Panc1 (cell line): Measurements from ENCODE around the gene PIGR. TPM values are rescaled to one million over a fixed set of nuclear protein-coding genes. Genes with fewer than 3 reads are reported as not detected.

Source experiments
- ATAC-seq: fragments of 200-7000 bp; cut with Tn5 transposase; 2 replicates; pipeline ENCODE4 v1.9.1; 2020; ENCODE audit warnings: mild to moderate bottlenecking, moderate library complexity
- BruUV-seq: library from RNA; stranded (reverse); fragments of 400-500 nt; replicated peaks from 2 replicates; lab custom pipeline; 2021; lab: Mats Ljungman, UMichigan
- CTCF ChIA-PET: fragments of 300-600 bp; sonication (Branson Sonifier 250); formaldehyde crosslinking; loops from one replicate; lab custom pipeline; 2022; ENCODE audit warnings: antibody characterized with exemption; lab: Charles Lee
- POLR2A ChIA-PET: fragments of 300-600 bp; sonication (Branson Sonifier 250); formaldehyde crosslinking; loops from one replicate; lab custom pipeline; 2022; ENCODE audit warnings: antibody characterized with exemption; lab: Charles Lee
- DNase-seq: peaks from one replicate; pipeline ENCODE4 v3.0.0-alpha.2; 2010; ENCODE audit warnings: low read depth, low spot score
- H3K27ac ChIP-seq: 2 replicates; pipeline ENCODE4 v1.5.1; 2011; ENCODE audit warnings: mild to moderate bottlenecking, low read length, inconsistent platforms
- H3K27me3 ChIP-seq: fragments of 200-500 bp; sonication (Bioruptor generic); 2 replicates; pipeline ENCODE4 v1.6.0; 2014; ENCODE audit warnings: low read length, inconsistent platforms; ENCODE audit not compliant: control insufficient read depth, insufficient read depth
- H3K36me3 ChIP-seq: fragments of 200-500 bp; sonication (Bioruptor generic); 2 replicates; pipeline ENCODE4 v1.5.1; 2014; ENCODE audit warnings: inconsistent platforms, mild to moderate bottlenecking, low read length, moderate library complexity; ENCODE audit not compliant: control insufficient read depth, insufficient read depth
- H3K4me1 ChIP-seq: 2 replicates; pipeline ENCODE4 v1.5.1; 2011; ENCODE audit warnings: inconsistent platforms, mild to moderate bottlenecking, low read length, moderate library complexity; ENCODE audit not compliant: control insufficient read depth, insufficient read depth
- H3K4me3 ChIP-seq, 2 experiments: 2 replicates each; pipeline ENCODE4 v1.5.1; 2011 to 2012; ENCODE audit warnings: low read depth in 2 of 2, low read length in 2 of 2, mild to moderate bottlenecking in 2 of 2, inconsistent platforms in 1 of 2, moderate library complexity in 1 of 2
- H3K9me3 ChIP-seq: fragments of 200-500 bp; sonication (Bioruptor generic); 2 replicates; pipeline ENCODE4 v1.5.1; 2014; ENCODE audit warnings: low read depth, mild to moderate bottlenecking, inconsistent platforms, low read length, moderate library complexity; ENCODE audit not compliant: control insufficient read depth, insufficient read depth
- CTCF ChIP-seq: fragments of 450-650 bp; IDR thresholded peaks from 2 replicates; pipeline ENCODE4 v1.5.1; 2017; ENCODE audit warnings: mild to moderate bottlenecking
- POLR2AphosphoS5 ChIP-seq: IDR thresholded peaks from 2 replicates; pipeline ENCODE4 v1.6.1; 2012; ENCODE audit warnings: mild to moderate bottlenecking, low read depth, low read length, moderate library complexity
- REST ChIP-seq, 2 experiments: IDR thresholded peaks; 2 replicates each; pipeline ENCODE4 v1.6.1; 2011 to 2012; ENCODE audit warnings: low read depth in 2 of 2, control low read depth in 1 of 2, low read length in 1 of 2, mild to moderate bottlenecking in 1 of 2, moderate library complexity in 1 of 2; ENCODE audit not compliant: insufficient read depth in 1 of 2
- SIN3A ChIP-seq: IDR thresholded peaks from 2 replicates; pipeline ENCODE4 v1.6.1; 2012; ENCODE audit warnings: low read depth, mild to moderate bottlenecking, low read length, moderate library complexity, borderline replicate concordance; ENCODE audit not compliant: insufficient read depth
- TCF7L2 ChIP-seq: IDR thresholded peaks from 2 replicates; pipeline ENCODE4 v1.6.1; 2011; ENCODE audit warnings: mild to moderate bottlenecking, low read depth, low read length, inconsistent platforms
- in situ Hi-C: cut with HindIII; loops from 2 replicates; pipeline ENCODE4 v1.10.0; 2016; ENCODE audit warnings: low sequenced_read_pairs, low pct_unique_long_range_greater_than_20kb
- intact Hi-C: fragments of 100-400 bp; cut with micrococcal nuclease; formaldehyde crosslinking; loops from one replicate; pipeline ENCODE4 v1.10.0; 2022; ENCODE audit not compliant: unreplicated experiment
- total RNA-seq: library from RNA; stranded (reverse); gene quantifications from one replicate; pipeline ENCODE4 v1.2.1, GENCODE V29; 2021; ENCODE audit not compliant: unreplicated experiment

The PIGR gene
- total RNA-seq, 1 experiment from 2014 or later = 1.4 TPM

DNA sequence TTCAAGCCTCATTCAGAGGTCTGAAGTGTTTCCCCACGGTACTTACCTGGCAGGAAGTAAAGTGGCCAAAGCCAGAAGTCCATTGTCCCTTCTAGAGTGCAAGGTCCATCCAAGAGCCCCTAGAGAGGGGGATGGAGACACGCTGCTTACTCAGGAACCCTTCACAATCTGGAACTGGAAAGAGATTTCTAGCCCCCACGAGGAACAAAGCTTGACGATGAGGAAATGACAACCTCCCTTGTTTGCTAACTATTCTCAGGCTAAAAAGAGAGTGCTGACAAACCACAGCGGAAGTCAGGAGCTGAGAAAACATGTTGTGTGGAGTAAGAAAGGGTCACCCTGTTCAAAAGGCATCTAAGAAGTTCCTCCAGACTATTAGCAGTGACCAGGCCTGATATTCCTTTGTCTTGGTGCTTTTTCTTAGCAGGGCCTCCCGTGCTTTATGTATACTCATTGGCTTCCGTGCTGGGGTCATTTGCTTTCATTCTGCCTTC is 24.4 kb downstream of the PIGR start, which contains the start of gene FCMR:
Gene FCMR, minus strand, starts transcription at position 170 of the 494 bp plus-strand sequence. Its CDS starts 87 bp downstream, at position 83.
- H3K27me3 ChIP-seq = 0 out of 2 replicates have a peak, but pooled peaks cover 2% of the 10 kb centered on the region
- BruUV-seq = no TSS peak
- no peak for DNase-seq
- intact Hi-C loops (no loop called here), in situ Hi-C loops (no loop called here)
- H3K9me3 ChIP-seq = no peaks in the 10 kb centered on the region
- ATAC-seq = no peak
- TF ChIP-seq SIN3A (no peak), POLR2AphosphoS5 (no peak), TCF7L2 (no peak), CTCF (no peak), REST (IDR thresholded peaks at IDR 0.05; ENCODE audit: insufficient read depth in 1 of 2, low read depth in 2 of 2, low read length in 1 of 2) (no peak)
- no peak within 1 kb of the TSS for H3K27ac ChIP-seq
- H3K4me1 ChIP-seq = no peaks in the 10 kb centered on the region
- no peak within 1 kb of the TSS for H3K4me3 ChIP-seq
- H3K36me3 ChIP-seq = no peaks in the 10 kb centered on the region
- ChIA-PET CTCF (no interaction called here), POLR2A (no interaction called here)

GRCh38 chr1:206918076-206918475 is 28.2 kb downstream of the PIGR start:
- intact Hi-C loops (loop anchor here (10.0 kb wide), 1 partner anchor 283 kb away; the partner anchor contains the start of gene DYRK3), in situ Hi-C loops (no loop called here)
- no TSS peak for BruUV-seq
- H3K9me3 ChIP-seq = no peaks in the 10 kb centered on the region
- DNase-seq (no peak), ATAC-seq (no peak)
- no peak overlapping the region for H3K4me3 ChIP-seq
- H3K4me1 ChIP-seq = no peaks in the 10 kb centered on the region
- no peaks in the 10 kb centered on the region for H3K36me3 ChIP-seq
- H3K27ac ChIP-seq = no peak overlapping the region
- H3K27me3 ChIP-seq = peaks cover 3% of the 10 kb centered on the region; the same call in 1 of the 2 replicates
- CTCF ChIA-PET = no interaction called here
- POLR2A ChIA-PET = no interaction called here
- no peak for TF ChIP-seq CTCF
- no peak for TF ChIP-seq SIN3A
- no peak for TF ChIP-seq REST (IDR thresholded peaks at IDR 0.05; ENCODE audit: insufficient read depth in 1 of 2, low read depth in 2 of 2, low read length in 1 of 2)
- TF ChIP-seq POLR2AphosphoS5 = no peak
- no peak for TF ChIP-seq TCF7L2
